Right lobe of liver (tissue), 4 donors: ENCODE measurements around the gene RALGAPB.

Experiments
- POLR2A ChIP-seq: fragments of 450-650 bp; IDR thresholded peaks from one replicate; pipeline ENCODE4 v1.6.1; 2017; ENCODE audit warnings: antibody characterized with exemption, mild to moderate bottlenecking
- TF ChIP-seq, protein P1 (sequence below), 4 donors: fragments of 200-600 bp in 3 of 4; fragments of 450-650 bp in 1 of 4; IDR thresholded peaks; one replicate each; pipeline versions ENCODE4 v1.5.1 to v1.8.0; 2016 to 2022; ENCODE audit warnings: antibody characterized with exemption in 4 of 4, mild to moderate bottlenecking in 2 of 4
- donor health status: DM: no; HTN: no; CAD: no.
- donor health status: DM: no; HTN: no; CAD: no.
- donor health status: DM: no; HTN: yes; CAD: no.

DNA sequence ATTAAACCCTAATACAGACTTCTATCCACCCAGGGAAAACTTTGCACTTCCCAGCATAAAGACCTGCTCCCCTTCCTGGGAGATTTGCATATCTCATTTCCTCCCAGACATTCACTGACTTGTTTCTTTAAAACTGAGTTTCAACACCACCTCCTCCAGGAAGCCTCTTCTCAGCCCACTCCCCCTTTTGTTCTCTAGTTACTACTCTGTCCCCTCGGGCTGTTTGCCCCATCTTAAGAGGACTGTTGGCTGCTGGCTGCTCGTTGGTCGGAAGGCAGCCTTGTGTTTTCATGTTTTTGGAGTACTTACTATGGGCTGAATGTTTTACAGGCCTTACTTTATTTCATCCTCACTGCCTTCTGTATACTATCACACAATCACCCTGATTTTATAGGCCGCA, 135.5 kb downstream of the RALGAPB start:
- TF ChIP-seq POLR2A, result no peak
- TF ChIP-seq, protein P1, sequence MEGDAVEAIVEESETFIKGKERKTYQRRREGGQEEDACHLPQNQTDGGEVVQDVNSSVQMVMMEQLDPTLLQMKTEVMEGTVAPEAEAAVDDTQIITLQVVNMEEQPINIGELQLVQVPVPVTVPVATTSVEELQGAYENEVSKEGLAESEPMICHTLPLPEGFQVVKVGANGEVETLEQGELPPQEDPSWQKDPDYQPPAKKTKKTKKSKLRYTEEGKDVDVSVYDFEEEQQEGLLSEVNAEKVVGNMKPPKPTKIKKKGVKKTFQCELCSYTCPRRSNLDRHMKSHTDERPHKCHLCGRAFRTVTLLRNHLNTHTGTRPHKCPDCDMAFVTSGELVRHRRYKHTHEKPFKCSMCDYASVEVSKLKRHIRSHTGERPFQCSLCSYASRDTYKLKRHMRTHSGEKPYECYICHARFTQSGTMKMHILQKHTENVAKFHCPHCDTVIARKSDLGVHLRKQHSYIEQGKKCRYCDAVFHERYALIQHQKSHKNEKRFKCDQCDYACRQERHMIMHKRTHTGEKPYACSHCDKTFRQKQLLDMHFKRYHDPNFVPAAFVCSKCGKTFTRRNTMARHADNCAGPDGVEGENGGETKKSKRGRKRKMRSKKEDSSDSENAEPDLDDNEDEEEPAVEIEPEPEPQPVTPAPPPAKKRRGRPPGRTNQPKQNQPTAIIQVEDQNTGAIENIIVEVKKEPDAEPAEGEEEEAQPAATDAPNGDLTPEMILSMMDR (IDR thresholded peaks at IDR 0.05), result no peak
